PC-3 (cell line): ENCODE data around the gene NFAM1. TPM values are rescaled to one million over a fixed set of nuclear protein-coding genes. Genes with fewer than 3 reads are reported as not detected.

Experiments used
- ATAC-seq: fragments of 200-7000 bp; cut with Tn5 transposase; 2 replicates; pipeline ENCODE4 v1.9.1; 2020; ENCODE audit warnings: mild to moderate bottlenecking, moderate library complexity
- BruUV-seq: library from RNA; stranded (reverse); fragments of 400-500 nt; replicated peaks from 2 replicates; lab custom pipeline; 2021; lab: Mats Ljungman, UMichigan
- CTCF ChIA-PET: fragments of 300-600 bp; sonication (Branson Sonifier 250); formaldehyde crosslinking; loops from one replicate; lab custom pipeline; 2022; ENCODE audit warnings: antibody characterized with exemption; lab: Charles Lee
- POLR2A ChIA-PET: fragments of 300-600 bp; sonication (Branson Sonifier 250); formaldehyde crosslinking; loops from one replicate; lab custom pipeline; 2022; ENCODE audit warnings: antibody characterized with exemption; ENCODE audit not compliant: unreplicated experiment; lab: Charles Lee
- DNase-seq: peaks from one replicate; pipeline ENCODE4 v3.0.0-alpha.2; 2015
- H2AFZ ChIP-seq: fragments of 300-600 bp; sonication (generic); 2 replicates; pipeline ENCODE4 v1.6.0; 2016; ENCODE audit warnings: antibody characterized with exemption, low read length
- H3F3A ChIP-seq: fragments of 300-600 bp; sonication (generic); one replicate; pipeline ENCODE4 v1.6.0; 2017; ENCODE audit warnings: antibody characterized with exemption, low read length, control low read depth, mild to moderate bottlenecking; ENCODE audit not compliant: unreplicated experiment
- H3K27ac ChIP-seq: fragments of 300-600 bp; sonication (generic); 2 replicates; pipeline ENCODE4 v1.5.1; 2016; ENCODE audit warnings: mild to moderate bottlenecking, low read length
- H3K27me3 ChIP-seq: fragments of 300-600 bp; sonication (generic); 2 replicates; pipeline ENCODE4 v1.6.1; 2016; ENCODE audit warnings: low read length, mixed read lengths
- H3K36me3 ChIP-seq: fragments of 300-600 bp; sonication (generic); 2 replicates; pipeline ENCODE4 v1.6.1; 2016; ENCODE audit warnings: low read depth, mixed run types, low read length, mixed read lengths
- H3K4me1 ChIP-seq: fragments of 300-600 bp; sonication (generic); 2 replicates; pipeline ENCODE4 v1.5.1; 2016; ENCODE audit warnings: low read length; ENCODE audit not compliant: insufficient read depth
- H3K4me2 ChIP-seq: fragments of 300-600 bp; sonication (generic); 2 replicates; pipeline ENCODE4 v1.6.0; 2016; ENCODE audit warnings: low read length
- H3K4me3 ChIP-seq: fragments of 300-600 bp; sonication (generic); 2 replicates; pipeline ENCODE4 v1.5.1; 2016; ENCODE audit warnings: mild to moderate bottlenecking, low read length, mixed read lengths
- H3K79me2 ChIP-seq: fragments of 300-600 bp; sonication (generic); 2 replicates; pipeline ENCODE4 v1.6.1; 2017; ENCODE audit warnings: low read length, mixed read lengths
- H3K9ac ChIP-seq: fragments of 300-600 bp; sonication (generic); 2 replicates; pipeline ENCODE4 v1.6.0; 2016; ENCODE audit warnings: mild to moderate bottlenecking, low read length
- H3K9me2 ChIP-seq: fragments of 300-600 bp; sonication (generic); replicated peaks from 2 replicates; pipeline ENCODE4 v1.6.1; 2016; ENCODE audit warnings: mixed run types, low read length, mixed read lengths
- H3K9me3 ChIP-seq: fragments of 300-600 bp; sonication (generic); 2 replicates; pipeline ENCODE4 v1.6.1; 2016; ENCODE audit warnings: low read length, mixed read lengths
- H4K20me1 ChIP-seq: fragments of 300-600 bp; sonication (generic); 2 replicates; pipeline ENCODE4 v1.6.1; 2016; ENCODE audit warnings: low read length, mixed read lengths
- EZH2 ChIP-seq: fragments of 300-600 bp; sonication (generic); IDR thresholded peaks from one replicate; pipeline ENCODE4 v1.6.1; 2017; ENCODE audit warnings: antibody characterized with exemption, mild to moderate bottlenecking, low read length; ENCODE audit not compliant: unreplicated experiment
- EZH2phosphoT487 ChIP-seq: fragments of 300-600 bp; sonication (generic); IDR thresholded peaks from 2 replicates; pipeline ENCODE4 v1.6.1; 2018; ENCODE audit warnings: mild to moderate bottlenecking, antibody characterized with exemption, low read length, borderline replicate concordance
- intact Hi-C: fragments of 100-400 bp; cut with micrococcal nuclease; formaldehyde crosslinking; loops from 2 replicates; pipeline ENCODE4 v1.9.0; 2023
- total RNA-seq: library from RNA; depleted of rRNA; stranded (reverse); fragments of >200 nt; gene quantifications from 2 replicates; pipeline ENCODE4 v1.2.3, GENCODE V29; 2014
- TF ChIP-seq, protein P1 (sequence below): fragments of 300-600 bp; sonication (generic); conservative IDR thresholded peaks from 2 replicates; pipeline ENCODE4 v1.5.1; 2017; ENCODE audit warnings: antibody characterized with exemption, low read depth, mild to moderate bottlenecking, low read length

Gene NFAM1
- total RNA-seq, 1 experiment from 2014 or later = 0.11 TPM

DNA sequence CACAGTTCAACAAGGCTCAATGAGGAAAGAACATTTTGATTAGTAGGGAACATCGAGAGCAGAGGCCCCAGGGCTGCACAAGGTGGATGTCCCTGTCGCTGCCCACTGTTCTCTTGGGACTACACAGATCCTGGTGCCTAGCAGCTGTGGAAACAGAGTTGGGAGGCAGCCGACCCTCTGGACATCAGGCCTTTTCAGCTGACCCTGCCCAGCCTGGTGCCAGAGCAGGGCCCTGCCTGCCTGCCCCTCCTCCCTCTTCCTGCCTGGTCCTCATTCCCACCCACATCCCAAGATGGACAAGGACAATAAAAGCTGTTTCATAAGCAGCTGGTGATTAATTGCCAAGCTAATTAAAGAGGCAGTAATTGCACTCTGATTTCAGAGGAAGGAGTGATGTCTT lies 60.7 kb downstream of the NFAM1 start:
- H2AFZ ChIP-seq = no peak overlapping the region
- CTCF ChIA-PET = interaction anchor here (0.7 kb wide), 1 partner anchor 705 kb away, joined by 6 read pairs; no protein-coding TSS in a partner anchor
- no peaks in the 10 kb centered on the region for H3K9me2 ChIP-seq
- no peak overlapping the region for H3K4me2 ChIP-seq
- POLR2A ChIA-PET = no interaction called here
- H3K79me2 ChIP-seq = no peaks in the 10 kb centered on the region
- H3K9me3 ChIP-seq = no peaks in the 10 kb centered on the region
- no peaks in the 10 kb centered on the region for H3F3A ChIP-seq
- no peaks in the 10 kb centered on the region for H3K36me3 ChIP-seq
- TF ChIP-seq EZH2 = no peak
- TF ChIP-seq, protein P1, sequence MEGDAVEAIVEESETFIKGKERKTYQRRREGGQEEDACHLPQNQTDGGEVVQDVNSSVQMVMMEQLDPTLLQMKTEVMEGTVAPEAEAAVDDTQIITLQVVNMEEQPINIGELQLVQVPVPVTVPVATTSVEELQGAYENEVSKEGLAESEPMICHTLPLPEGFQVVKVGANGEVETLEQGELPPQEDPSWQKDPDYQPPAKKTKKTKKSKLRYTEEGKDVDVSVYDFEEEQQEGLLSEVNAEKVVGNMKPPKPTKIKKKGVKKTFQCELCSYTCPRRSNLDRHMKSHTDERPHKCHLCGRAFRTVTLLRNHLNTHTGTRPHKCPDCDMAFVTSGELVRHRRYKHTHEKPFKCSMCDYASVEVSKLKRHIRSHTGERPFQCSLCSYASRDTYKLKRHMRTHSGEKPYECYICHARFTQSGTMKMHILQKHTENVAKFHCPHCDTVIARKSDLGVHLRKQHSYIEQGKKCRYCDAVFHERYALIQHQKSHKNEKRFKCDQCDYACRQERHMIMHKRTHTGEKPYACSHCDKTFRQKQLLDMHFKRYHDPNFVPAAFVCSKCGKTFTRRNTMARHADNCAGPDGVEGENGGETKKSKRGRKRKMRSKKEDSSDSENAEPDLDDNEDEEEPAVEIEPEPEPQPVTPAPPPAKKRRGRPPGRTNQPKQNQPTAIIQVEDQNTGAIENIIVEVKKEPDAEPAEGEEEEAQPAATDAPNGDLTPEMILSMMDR = no peak
- TF ChIP-seq EZH2phosphoT487 = no peak
- H3K4me1 ChIP-seq = peaks cover 11% of the 10 kb centered on the region
- BruUV-seq = no TSS peak
- ATAC-seq = no peak
- DNase-seq = no peak
- peaks cover 13% of the 10 kb centered on the region; the same call in 1 of the 2 replicates for H3K27me3 ChIP-seq
- H3K27ac ChIP-seq = no peak overlapping the region
- intact Hi-C loops = no loop called here
- H4K20me1 ChIP-seq = no peaks in the 10 kb centered on the region
- no peak overlapping the region for H3K4me3 ChIP-seq
- H3K9ac ChIP-seq = no peak overlapping the region

DNA sequence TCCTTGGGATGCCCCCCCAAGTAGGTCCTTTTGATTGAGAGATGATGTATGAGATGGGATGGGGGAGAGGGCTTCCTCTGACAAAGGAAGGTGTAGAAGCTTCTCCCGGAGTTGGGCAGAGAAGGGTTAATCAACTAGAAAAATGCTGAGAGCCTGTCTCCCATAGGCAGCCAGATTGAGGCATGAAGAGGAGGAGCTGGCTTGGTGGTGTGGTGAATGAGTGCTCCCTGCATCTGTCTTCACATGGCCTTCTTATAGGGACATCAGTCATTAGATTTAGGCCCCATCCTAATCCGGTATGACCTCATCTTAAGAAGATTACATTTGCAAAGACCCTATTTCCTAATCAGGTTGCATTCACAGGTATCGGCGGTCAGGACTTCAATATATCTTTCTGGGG lies 61.1 kb downstream of the NFAM1 start:
- Histone ChIP-seq H3K4me3 (no peak overlapping the region), H3K79me2 (no peaks in the 10 kb centered on the region), H2AFZ (no peak overlapping the region), H3K36me3 (no peaks in the 10 kb centered on the region), H3K9me2 (no peaks in the 10 kb centered on the region), H3K9me3 (no peaks in the 10 kb centered on the region), H3F3A (no peaks in the 10 kb centered on the region), H3K9ac (no peak overlapping the region), H3K27me3 (peaks cover 13% of the 10 kb centered on the region; the same call in 1 of the 2 replicates), H3K27ac (no peak overlapping the region), H4K20me1 (no peaks in the 10 kb centered on the region), H3K4me2 (no peak overlapping the region), H3K4me1 (peaks cover 11% of the 10 kb centered on the region)
- no TSS peak for BruUV-seq
- DNase-seq (no peak), ATAC-seq (no peak)
- intact Hi-C loops = no loop called here
- ChIA-PET CTCF (interaction anchor here (0.7 kb wide), 1 partner anchor 704 kb away, joined by 6 read pairs; no protein-coding TSS in a partner anchor), POLR2A (no interaction called here)
- TF ChIP-seq, protein P1 = no peak
- TF ChIP-seq EZH2 (no peak), EZH2phosphoT487 (no peak)

DNA sequence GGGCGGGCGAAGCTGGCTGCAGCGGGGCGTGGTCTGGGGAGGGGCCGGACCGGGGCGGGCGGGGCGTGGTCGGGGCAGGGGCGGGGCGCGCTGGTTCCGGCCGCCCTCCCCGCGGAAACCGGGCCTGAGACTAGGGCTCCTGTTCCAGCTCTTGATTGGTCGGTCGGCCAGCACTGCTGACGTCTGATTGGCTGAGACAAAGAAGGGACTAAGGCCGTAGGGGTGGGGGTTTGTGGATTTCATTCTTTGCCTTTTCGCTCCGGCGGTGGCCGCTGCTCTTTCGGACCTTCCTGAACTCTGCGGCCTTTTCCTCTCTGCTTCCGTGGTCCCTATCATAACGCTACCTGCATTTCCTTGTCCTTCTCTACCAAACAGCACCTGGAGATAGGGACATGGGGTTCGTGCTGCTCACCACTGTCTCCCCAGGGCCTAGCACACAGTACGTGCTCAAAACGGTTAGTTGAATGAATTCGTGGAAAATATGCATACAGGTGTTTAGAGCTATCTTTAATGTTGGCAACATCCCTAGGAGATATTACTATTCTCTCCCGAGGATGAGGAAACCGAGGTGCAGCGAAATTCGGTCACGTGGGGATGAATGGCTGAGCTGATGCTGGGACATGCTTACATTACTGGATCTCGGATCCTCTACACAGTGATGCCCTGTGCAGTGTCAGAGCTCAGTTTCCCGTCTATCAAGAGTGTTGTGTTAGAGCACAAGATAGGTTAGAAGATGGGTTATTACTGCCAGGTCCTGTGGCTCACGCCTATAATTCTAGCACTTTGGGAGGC lies 62.8 kb downstream of the NFAM1 start:
- H3K9me2 ChIP-seq = no peaks in the 10 kb centered on the region
- H4K20me1 ChIP-seq = no peaks in the 10 kb centered on the region
- DNase-seq (peak; percentile 84), ATAC-seq (peak; percentile 98)
- H3K79me2 ChIP-seq = no peaks in the 10 kb centered on the region
- H3K9me3 ChIP-seq = no peaks in the 10 kb centered on the region
- no peak for TF ChIP-seq EZH2phosphoT487
- TF ChIP-seq EZH2 = no peak
- TF ChIP-seq, protein P1 = no peak
- H3K36me3 ChIP-seq = no peaks in the 10 kb centered on the region
- BruUV-seq = TSS peak; percentile 78
- H3K27ac ChIP-seq = no peak overlapping the region
- ChIA-PET CTCF (interaction anchor here (1.2 kb wide), 1 partner anchor 74 kb away, joined by 5 read pairs; no protein-coding TSS in a partner anchor), POLR2A (no interaction called here)
- H3F3A ChIP-seq = no peaks in the 10 kb centered on the region
- H2AFZ ChIP-seq = peak overlapping the region; percentile 99
- H3K4me1 ChIP-seq = peaks cover 11% of the 10 kb centered on the region
- H3K27me3 ChIP-seq = peaks cover 13% of the 10 kb centered on the region; the same call in 1 of the 2 replicates
- peak overlapping the region; percentile 49; the same call in 1 of the 2 replicates for H3K9ac ChIP-seq
- peak overlapping the region; percentile 82 for H3K4me3 ChIP-seq
- H3K4me2 ChIP-seq = peak overlapping the region; percentile 95
- intact Hi-C loops = no loop called here
